Ovary (tissue), 9 donors: Measurements from ENCODE around the gene RPL13. TPM values are rescaled to one million over a fixed set of nuclear protein-coding genes. Genes with fewer than 3 reads are reported as not detected.

ENCODE experiments used
- DNase-seq, 5 donors: peaks; one replicate each; pipeline ENCODE4 v3.0.0-alpha.2; 2019 to 2020
- H3K27ac ChIP-seq, 2 donors: fragments of 200-600 bp; one replicate each; pipeline versions ENCODE4 v1.5.1 to v1.8.0; 2019 to 2022
- H3K27me3 ChIP-seq: fragments of 200-600 bp; one replicate; pipeline ENCODE4 v1.8.0; 2022
- H3K36me3 ChIP-seq: fragments of 200-600 bp; sonication (generic); one replicate; pipeline ENCODE4 v1.5.1; 2019
- H3K4me1 ChIP-seq: one replicate; pipeline ENCODE4 v1.8.1; 2013; ENCODE audit warnings: mild to moderate bottlenecking, moderate library complexity; ENCODE audit not compliant: insufficient read depth
- H3K4me3 ChIP-seq: fragments of 200-600 bp; sonication (generic); one replicate; pipeline ENCODE4 v1.5.1; 2017
- H3K9me3 ChIP-seq, 2 donors: fragments of 200-600 bp in 1 of 2; sonication (generic) in 1 of 2; one replicate each; pipeline versions ENCODE4 v1.5.1 to v1.8.1; 2013 to 2019; ENCODE audit warnings: mild to moderate bottlenecking in 1 of 2, moderate library complexity in 1 of 2
- CTCF ChIP-seq, 3 donors: fragments of 450-650 bp in 2 of 3; fragments of 200-600 bp in 1 of 3; IDR thresholded peaks; one replicate each; pipeline versions ENCODE4 v1.5.1 to v1.8.0; 2016 to 2022; ENCODE audit warnings: antibody characterized with exemption in 3 of 3, mild to moderate bottlenecking in 1 of 3
- EP300 ChIP-seq: sonication (generic); formaldehyde crosslinking; IDR thresholded peaks from one replicate; pipeline ENCODE4 v1.6.1; 2017; ENCODE audit warnings: antibody characterized with exemption
- POLR2A ChIP-seq: fragments of 450-650 bp; IDR thresholded peaks from one replicate; pipeline ENCODE4 v1.6.1; 2017; ENCODE audit warnings: antibody characterized with exemption, mild to moderate bottlenecking, moderate library complexity
- WGBS, 3 donors: extraction: QIAGEN DNeasy Blood & Tissue Kit in 1 of 3; methylation state at CpG; one replicate each; pipeline versions ENCODE4 v1.1.5 to v1.1.7; 2013 to 2017; 5-methylcytosine and 5-hydroxymethylcytosine counted together
- intact Hi-C, 4 donors: fragments of 100-400 bp; cut with DNase I; formaldehyde crosslinking; loops; one replicate each; pipeline versions ENCODE4 v1.11.0 to v1.15.1; 2022 to 2023
- polyA plus RNA-seq, 2 donors: library from polyadenylated mRNA; stranded (reverse); fragments of 200-250 nt in 1 of 2; fragments of 350-450 nt in 1 of 2; fragmentation: Illumina TruSeq in 1 of 2; extraction: RNeasy Lipid Tissue Mini Kit (QIAGEN cat#74804) in 1 of 2; gene quantifications; one replicate each; pipeline ENCODE4 v1.2.3, GENCODE V29; 2013 to 2014
- total RNA-seq, 7 donors: library from RNA; depleted of rRNA in 2 of 7; stranded (reverse); fragments of >200 nt in 2 of 7; fragmentation: NEBNext Ultra II Directional in 3 of 7; extraction: Animal tissue kit (Norgen Biotek cat#: 25700) in 3 of 7; gene quantifications; one replicate each; pipeline versions ENCODE4 v1.1.0 to v1.2.4, GENCODE V29; 2016 to 2023
- donor health status: DM: no; HTN: no; CAD: no; lungs with moderate emphysema.
- donor health status: DM: no; HTN: no; CAD: no.
- donor health status: Bipolar disorder and iron deficiency.
- donor health status: DM: yes; HTN: yes; CAD: no.
- donor health status: DM: no; HTN: no; CAD: no.
- donor health status: DM: yes; HTN: yes; CAD: no.

RPL13 gene
- total and polyA plus RNA-seq, 9 donors, result 1,317 to 21,366 (median 5,883) TPM

DNA sequence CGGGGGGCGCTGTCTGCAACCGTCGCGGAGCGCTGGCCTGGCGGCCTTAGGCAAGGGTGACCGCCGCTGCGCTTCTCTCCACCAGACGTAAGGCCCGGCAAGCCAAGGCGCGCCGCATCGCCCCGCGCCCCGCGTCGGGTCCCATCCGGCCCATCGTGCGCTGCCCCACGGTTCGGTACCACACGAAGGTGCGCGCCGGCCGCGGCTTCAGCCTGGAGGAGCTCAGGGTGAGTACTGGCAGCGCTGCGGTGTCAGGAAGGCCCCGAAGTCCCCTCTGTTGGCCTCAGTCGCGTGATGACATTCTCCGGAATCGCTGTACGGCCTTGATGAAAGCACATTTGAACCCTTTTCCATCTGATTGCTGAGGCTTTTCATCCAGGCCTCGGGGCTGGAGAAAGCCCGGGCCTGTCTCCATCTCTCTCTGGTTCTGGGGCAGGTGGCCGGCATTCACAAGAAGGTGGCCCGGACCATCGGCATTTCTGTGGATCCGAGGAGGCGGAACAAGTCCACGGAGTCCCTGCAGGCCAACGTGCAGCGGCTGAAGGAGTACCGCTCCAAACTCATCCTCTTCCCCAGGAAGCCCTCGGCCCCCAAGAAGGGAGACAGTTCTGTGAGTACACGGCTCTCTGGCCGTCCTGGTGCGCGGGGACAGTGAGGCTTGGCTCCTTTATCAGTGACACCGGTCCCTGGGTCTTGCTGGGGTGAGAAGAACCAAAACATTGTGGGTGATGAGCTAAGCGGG, 831 bp downstream of the RPL13 start:
- no peaks in the 10 kb centered on the region for H3K36me3 ChIP-seq
- H3K9me3 ChIP-seq, result no peaks in the 10 kb centered on the region
- H3K27ac ChIP-seq, result peak overlapping the region; percentile 69 to 96
- TF ChIP-seq EP300 (no peak), POLR2A (no peak), CTCF (IDR thresholded peaks at IDR 0.05) (no peak)
- no peak for DNase-seq
- peaks cover 11% of the 10 kb centered on the region for H3K4me1 ChIP-seq
- peak overlapping the region; percentile 65 for H3K4me3 ChIP-seq
- no peaks in the 10 kb centered on the region for H3K27me3 ChIP-seq
- 3 to 5% (median 4%) methylated on average over 34 to 58 of the region's 58 CpGs for WGBS, 3 donors
- intact Hi-C loops, result loop anchor here in 1 of 4 donors (10.0 kb wide), 1 partner anchor 317 kb away; no protein-coding TSS in a partner anchor

DNA sequence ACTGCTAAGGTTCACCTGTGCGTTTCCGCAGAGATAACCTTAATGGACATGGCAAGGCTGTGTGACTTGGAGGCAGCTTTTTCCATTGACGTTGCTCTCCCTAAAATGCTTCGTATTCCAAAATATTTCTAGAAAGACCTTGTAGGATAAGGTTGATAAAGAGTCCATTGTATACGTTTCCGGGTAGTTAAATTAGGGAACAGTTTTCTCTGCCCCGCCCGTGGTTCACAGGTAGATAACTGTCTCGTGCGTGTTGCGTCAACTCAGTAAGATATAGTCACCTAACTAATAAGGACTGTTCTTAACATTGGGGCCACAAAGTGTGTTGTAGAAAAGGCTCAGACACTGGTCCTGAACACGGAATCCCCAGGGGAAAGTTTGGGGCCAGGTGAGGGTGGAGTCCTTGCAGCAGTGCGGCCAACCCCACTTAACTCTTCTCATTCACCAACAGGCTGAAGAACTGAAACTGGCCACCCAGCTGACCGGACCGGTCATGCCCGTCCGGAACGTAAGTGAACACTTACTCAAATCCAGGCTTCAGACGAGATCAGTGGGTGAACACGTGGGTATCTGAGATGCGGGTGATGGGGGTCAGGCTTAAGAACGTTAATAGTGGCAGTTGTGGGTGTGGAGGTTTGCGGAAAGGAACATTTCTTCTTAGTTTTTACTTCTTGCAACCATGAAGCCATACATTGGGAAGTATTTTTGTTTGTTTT, 1.6 kb downstream of the RPL13 start:
- WGBS, 3 donors, result 39 to 56% (median 45%) methylated on average over 23 of the region's 23 CpGs
- H3K27ac ChIP-seq, result no peak overlapping the region
- peak overlapping the region; percentile 65 for H3K4me3 ChIP-seq

GRCh38 chr16:89562939-89563338, 2.5 kb downstream of the RPL13 start:
- TF ChIP-seq CTCF (IDR thresholded peaks at IDR 0.05), result no peak
- no peak for TF ChIP-seq POLR2A
- TF ChIP-seq EP300, result no peak
- peaks cover 11% of the 10 kb centered on the region for H3K4me1 ChIP-seq

More for the DNA sequence above, 1.6 kb downstream of the RPL13 start:
- intact Hi-C loops, result loop anchor here in 1 of 4 donors (10.0 kb wide), 1 partner anchor 317 kb away; no protein-coding TSS in a partner anchor
- Histone ChIP-seq H3K27me3 (no peaks in the 10 kb centered on the region), H3K9me3 (no peaks in the 10 kb centered on the region), H3K36me3 (no peaks in the 10 kb centered on the region), H3K4me1 (peaks cover 11% of the 10 kb centered on the region)
- TF ChIP-seq EP300 (no peak), POLR2A (no peak), CTCF (IDR thresholded peaks at IDR 0.05) (no peak)
- no peak for DNase-seq

DNA sequence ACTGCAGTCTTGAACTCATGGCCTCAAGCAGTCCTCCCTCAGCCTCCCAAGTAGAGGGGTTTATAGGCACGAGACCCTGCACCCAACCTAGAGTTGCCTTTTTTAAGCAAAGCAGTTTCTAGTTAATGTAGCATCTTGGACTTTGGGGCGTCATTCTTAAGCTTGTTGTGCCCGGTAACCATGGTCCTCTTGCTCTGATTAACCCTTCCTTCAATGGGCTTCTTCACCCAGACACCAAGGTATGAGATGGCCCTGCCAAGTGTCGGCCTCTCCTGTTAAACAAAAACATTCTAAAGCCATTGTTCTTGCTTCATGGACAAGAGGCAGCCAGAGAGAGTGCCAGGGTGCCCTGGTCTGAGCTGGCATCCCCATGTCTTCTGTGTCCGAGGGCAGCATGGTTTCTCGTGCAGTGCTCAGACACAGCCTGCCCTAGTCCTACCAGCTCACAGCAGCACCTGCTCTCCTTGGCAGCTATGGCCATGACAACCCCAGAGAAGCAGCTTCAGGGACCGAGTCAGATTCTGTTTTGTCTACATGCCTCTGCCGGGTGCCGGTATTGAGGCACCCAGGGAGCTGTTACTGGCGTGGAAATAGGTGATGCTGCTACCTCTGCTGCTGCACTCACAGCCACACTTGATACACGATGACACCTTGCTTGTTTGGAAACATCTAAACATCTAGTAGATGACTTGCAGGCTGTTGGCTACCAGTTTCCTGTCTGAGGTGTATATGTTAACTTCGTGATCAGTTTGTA, 3.3 kb downstream of the RPL13 start:
- Histone ChIP-seq H3K9me3 (no peaks in the 10 kb centered on the region), H3K4me1 (peaks cover 11% of the 10 kb centered on the region), H3K27me3 (no peaks in the 10 kb centered on the region), H3K27ac (no peak overlapping the region), H3K36me3 (no peaks in the 10 kb centered on the region), H3K4me3 (no peak overlapping the region)
- WGBS, 3 donors, result 45 to 65% (median 54%) methylated on average over 12 of the region's 12 CpGs
- intact Hi-C loops, result loop anchor here in 1 of 4 donors (10.0 kb wide), 1 partner anchor 319 kb away; no protein-coding TSS in a partner anchor
- no peak for TF ChIP-seq POLR2A
- TF ChIP-seq EP300, result no peak
- no peak for TF ChIP-seq CTCF (IDR thresholded peaks at IDR 0.05)
- peak in 1 of 5 donors; percentile 28 for DNase-seq

More at GRCh38 chr16:89562939-89563338, 2.5 kb downstream of the RPL13 start:
- no peak for DNase-seq
- intact Hi-C loops, result loop anchor here in 1 of 4 donors (10.0 kb wide), 1 partner anchor 318 kb away; no protein-coding TSS in a partner anchor
- no peak overlapping the region for H3K27ac ChIP-seq
- WGBS, 3 donors, result 61 to 76% (median 70%) methylated on average over 12 of the region's 12 CpGs
- H3K27me3 ChIP-seq, result no peaks in the 10 kb centered on the region
- no peaks in the 10 kb centered on the region for H3K9me3 ChIP-seq
- no peaks in the 10 kb centered on the region for H3K36me3 ChIP-seq
- no peak overlapping the region for H3K4me3 ChIP-seq
